SK-N-MC (cell line): ENCODE data around the gene ST6GAL1.
A peak's percentile ranks its signal among the peaks of the same experiment; 100 is the strongest.

Source experiments
- DNase-seq: peaks from one replicate; pipeline ENCODE4 v3.0.0-alpha.2; 2011; ENCODE audit warnings: low read depth, low spot score
- H3K27ac ChIP-seq: fragments of 200-600 bp; sonication (generic); 2 replicates; pipeline ENCODE4 v1.5.1; 2016; ENCODE audit warnings: mixed run types
- H3K36me3 ChIP-seq: fragments of 200-600 bp; sonication (generic); 2 replicates; pipeline ENCODE4 v1.6.1; 2017; ENCODE audit warnings: antibody characterized with exemption, low read length, mixed read lengths; ENCODE audit not compliant: insufficient read depth
- H3K4me3 ChIP-seq: fragments of 200-600 bp; sonication (generic); 2 replicates; pipeline ENCODE4 v1.5.1; 2016
- H3K9ac ChIP-seq: fragments of 200-600 bp; sonication (generic); 2 replicates; pipeline ENCODE4 v1.8.0; 2017; ENCODE audit warnings: mixed run types, mixed read lengths; ENCODE audit not compliant: insufficient read length
- H3K9me3 ChIP-seq: fragments of 200-600 bp; sonication (generic); 2 replicates; pipeline ENCODE4 v1.6.1; 2017; ENCODE audit warnings: low read depth, mild to moderate bottlenecking, antibody characterized with exemption, low read length, moderate library complexity, mixed read lengths
- EZH2 ChIP-seq: fragments of 200-600 bp; sonication (generic); IDR thresholded peaks from one replicate; pipeline ENCODE4 v1.6.1; 2017; ENCODE audit warnings: antibody characterized with exemption
- FOXP2 ChIP-seq: optimal IDR thresholded peaks from 2 replicates; pipeline ENCODE3; 2011; ENCODE audit warnings: mild to moderate bottlenecking, moderate library complexity; ENCODE audit not compliant: insufficient read depth; ENCODE audit errors: extremely low read length, control extremely low read depth
- POLR2AphosphoS5 ChIP-seq: IDR thresholded peaks from 2 replicates; pipeline ENCODE4 v1.6.1; 2012; ENCODE audit warnings: mild to moderate bottlenecking, low read depth, low read length, borderline replicate concordance

ST6GAL1 gene

DNA sequence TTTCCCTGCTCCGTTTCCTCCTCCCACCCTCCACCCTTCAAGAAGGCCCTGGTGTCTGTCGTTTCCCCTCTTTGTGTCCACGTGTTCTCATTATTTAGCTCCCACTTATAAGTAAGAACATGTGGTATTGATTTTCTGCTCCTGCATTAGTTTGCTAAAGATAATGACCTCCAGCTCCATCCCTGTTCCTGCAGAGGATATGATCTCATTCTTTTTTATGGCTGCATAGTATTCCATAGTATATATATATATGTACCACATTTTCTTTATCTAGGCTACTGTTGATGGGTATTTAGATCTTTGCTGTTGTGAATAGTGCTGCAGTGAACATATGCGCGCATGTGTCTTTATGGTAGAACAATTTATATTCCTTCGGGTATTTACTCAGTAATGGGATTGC lies 4.8 kb downstream of the ST6GAL1 start:
- Histone ChIP-seq H3K27ac (no peak overlapping the region), H3K4me3 (no peak overlapping the region), H3K9ac (no peak overlapping the region), H3K36me3 (peaks cover 12% of the 10 kb centered on the region; the same call in 1 of the 2 replicates), H3K9me3 (no peaks in the 10 kb centered on the region)
- no peak for TF ChIP-seq FOXP2
- no peak for TF ChIP-seq EZH2
- no peak for TF ChIP-seq POLR2AphosphoS5
- no peak for DNase-seq

DNA sequence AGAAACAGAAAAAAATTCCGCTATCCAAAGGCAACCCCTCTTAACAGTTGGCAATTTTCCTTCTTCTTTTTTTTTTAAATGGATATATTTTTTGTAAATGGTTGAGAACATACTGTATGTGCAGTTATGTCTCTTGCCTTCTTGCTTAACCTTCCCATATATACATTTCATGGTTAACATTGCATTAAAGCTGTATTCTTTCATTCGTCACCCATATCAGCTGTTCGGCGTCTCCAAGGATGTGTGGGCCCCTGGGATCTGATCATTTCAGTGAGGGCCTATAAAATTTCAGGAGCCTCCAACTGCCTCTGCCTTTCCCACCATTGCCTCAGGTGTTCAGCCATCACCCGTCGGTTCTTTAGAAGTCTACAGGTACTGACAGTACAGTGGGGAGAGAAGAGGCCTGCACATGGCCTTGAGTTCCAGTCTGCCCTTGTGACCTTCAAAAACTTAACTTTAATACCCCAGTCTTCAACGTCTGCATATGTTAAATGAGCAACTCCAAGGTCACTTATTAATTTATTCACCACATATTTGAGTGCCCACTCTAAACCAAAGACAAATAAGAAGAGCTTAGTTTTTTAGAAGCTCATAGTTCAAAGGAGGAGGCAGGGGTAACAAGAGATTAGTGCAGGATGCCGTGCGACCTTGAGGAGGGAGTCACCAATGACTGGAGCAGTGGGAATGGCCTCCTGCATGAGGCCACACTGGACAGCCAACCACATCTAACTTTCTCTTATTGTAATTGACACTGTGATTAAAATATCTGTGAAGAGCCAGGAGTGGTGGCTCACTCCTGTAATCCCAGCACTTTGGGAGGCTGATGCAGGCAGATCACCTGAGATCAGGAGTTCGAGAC lies 6.9 kb downstream of the ST6GAL1 start:
- TF ChIP-seq EZH2 = no peak
- TF ChIP-seq POLR2AphosphoS5 = no peak
- no peak for TF ChIP-seq FOXP2
- Histone ChIP-seq H3K4me3 (no peak overlapping the region), H3K9ac (no peak overlapping the region), H3K36me3 (peaks cover 12% of the 10 kb centered on the region; the same call in 1 of the 2 replicates), H3K9me3 (no peaks in the 10 kb centered on the region), H3K27ac (no peak overlapping the region)
- DNase-seq = peak; percentile 37

DNA sequence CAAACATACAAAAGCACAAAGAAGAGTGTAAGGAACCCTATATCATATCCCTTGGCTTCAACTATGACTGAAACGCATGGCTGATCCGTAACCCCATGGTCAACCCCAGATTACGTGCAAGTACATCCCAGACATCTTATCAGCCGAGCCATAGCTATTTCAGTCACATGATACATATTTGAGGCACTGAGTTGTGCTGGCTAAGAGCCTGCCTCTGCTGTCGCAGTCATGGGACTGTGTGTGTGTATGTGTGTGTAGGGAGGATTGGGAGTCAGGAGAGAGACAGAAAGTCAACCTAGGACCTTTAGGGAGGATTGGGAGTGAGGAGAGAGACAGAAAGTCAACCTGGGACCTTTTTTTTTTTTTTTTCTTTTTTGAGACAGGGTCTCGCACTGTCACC lies 8.4 kb downstream of the ST6GAL1 start:
- Histone ChIP-seq H3K36me3 (peaks cover 15% of the 10 kb centered on the region; the same call in 1 of the 2 replicates), H3K27ac (no peak overlapping the region), H3K4me3 (no peak overlapping the region), H3K9me3 (no peaks in the 10 kb centered on the region), H3K9ac (no peak overlapping the region)
- no peak for DNase-seq
- TF ChIP-seq EZH2 = no peak
- TF ChIP-seq POLR2AphosphoS5 = no peak
- TF ChIP-seq FOXP2 = no peak

DNA sequence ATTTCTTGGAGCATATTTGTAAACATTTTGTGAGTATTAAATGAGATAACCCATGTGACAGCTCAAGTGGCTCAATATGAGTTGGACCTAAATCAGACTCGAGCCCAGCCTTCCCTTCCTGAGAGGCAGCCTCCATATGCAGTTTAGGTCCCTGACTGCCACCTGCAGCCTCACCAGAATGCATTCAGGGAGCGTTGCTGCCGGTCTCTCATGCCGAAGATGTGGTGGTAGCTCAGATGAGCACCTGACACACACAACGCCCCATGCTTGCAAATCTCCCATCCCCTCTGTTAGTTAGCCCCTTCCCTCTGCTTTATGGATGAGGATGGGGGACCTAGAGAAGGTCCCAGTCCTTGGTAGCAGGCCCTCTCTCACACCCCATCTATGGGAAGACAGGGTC lies 9.2 kb downstream of the ST6GAL1 start:
- Histone ChIP-seq H3K9ac (no peak overlapping the region), H3K9me3 (no peaks in the 10 kb centered on the region), H3K27ac (no peak overlapping the region), H3K36me3 (peaks cover 17% of the 10 kb centered on the region; the same call in 1 of the 2 replicates), H3K4me3 (no peak overlapping the region)
- no peak for DNase-seq
- TF ChIP-seq POLR2AphosphoS5 (no peak), EZH2 (no peak), FOXP2 (no peak)

DNA sequence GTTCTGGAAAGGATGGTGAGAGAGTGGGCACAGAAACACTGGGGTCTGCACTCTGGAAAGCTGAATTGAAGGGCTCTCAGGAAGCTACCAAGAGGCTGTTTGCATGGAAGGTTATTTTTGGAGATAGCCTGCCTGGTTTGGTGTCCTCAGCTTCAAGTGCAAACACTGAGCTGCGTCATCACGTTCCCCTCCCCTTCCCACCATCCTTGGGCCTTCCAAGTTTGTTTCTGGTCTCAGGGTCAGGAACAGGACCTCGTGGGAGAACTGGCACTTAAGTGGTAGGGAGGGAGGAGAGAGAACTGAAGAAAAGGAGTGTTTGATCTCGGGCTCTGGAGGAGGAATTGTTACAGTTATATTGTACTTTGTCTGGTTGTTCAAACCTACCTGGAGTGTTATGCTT lies 10.6 kb downstream of the ST6GAL1 start:
- TF ChIP-seq EZH2 (no peak), POLR2AphosphoS5 (no peak), FOXP2 (no peak)
- Histone ChIP-seq H3K9me3 (no peaks in the 10 kb centered on the region), H3K36me3 (peaks cover 16% of the 10 kb centered on the region; the same call in 1 of the 2 replicates), H3K27ac (no peak overlapping the region), H3K9ac (no peak overlapping the region), H3K4me3 (no peak overlapping the region)
- DNase-seq = no peak

DNA sequence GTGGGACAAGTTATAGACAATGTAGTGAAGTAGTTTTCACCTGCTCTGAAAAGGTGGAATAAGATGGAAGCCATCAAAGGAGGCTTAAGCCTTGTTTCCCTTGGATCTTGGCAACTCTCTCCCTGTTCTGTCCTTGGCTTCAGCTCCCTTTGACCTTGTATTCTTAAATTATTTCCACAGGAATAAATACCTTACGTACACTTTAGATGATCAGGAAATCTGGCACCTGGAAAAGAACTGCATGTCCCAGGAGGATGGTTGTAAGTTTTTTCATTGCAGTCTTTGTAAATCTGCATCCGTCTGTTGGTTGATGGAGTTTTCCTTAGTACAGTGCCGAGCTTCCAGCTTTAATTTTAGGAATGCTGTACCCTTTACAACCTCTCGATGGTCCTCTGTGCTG lies 11.8 kb downstream of the ST6GAL1 start:
- Histone ChIP-seq H3K27ac (no peak overlapping the region), H3K9me3 (no peaks in the 10 kb centered on the region), H3K36me3 (peaks cover 16% of the 10 kb centered on the region; the same call in 1 of the 2 replicates), H3K4me3 (no peak overlapping the region), H3K9ac (no peak overlapping the region)
- no peak for TF ChIP-seq POLR2AphosphoS5
- no peak for TF ChIP-seq EZH2
- no peak for TF ChIP-seq FOXP2
- DNase-seq = no peak

DNA sequence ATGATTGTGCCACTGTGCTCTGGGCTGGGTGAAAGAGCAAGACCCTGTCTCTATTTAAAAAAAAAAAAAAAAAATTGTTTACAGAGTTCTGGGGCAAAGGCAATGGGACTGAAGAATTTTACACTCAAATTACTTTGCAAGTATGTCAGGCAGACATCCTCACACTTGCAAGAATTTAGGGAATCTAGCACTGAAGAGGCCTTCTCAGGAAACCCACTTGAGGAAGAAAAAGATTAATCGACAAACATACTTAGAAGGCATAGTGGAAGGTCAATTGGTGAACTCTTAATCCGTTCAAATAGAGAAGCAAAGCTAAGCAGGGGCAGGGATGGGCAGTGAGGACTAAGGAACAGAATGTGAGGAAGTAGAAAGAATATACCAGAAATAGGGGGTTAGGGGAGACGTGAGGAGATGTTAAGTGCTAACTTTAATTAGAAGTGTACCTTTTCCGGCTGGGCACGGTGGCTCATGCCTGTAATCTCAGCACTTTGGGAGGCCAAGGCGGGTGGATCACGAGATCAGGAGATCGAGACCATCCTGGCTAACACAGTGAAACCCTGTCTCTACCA lies 15.0 kb downstream of the ST6GAL1 start:
- Histone ChIP-seq H3K36me3 (peaks cover 16% of the 10 kb centered on the region; the same call in 1 of the 2 replicates), H3K4me3 (no peak overlapping the region), H3K9ac (no peak overlapping the region), H3K9me3 (no peaks in the 10 kb centered on the region), H3K27ac (no peak overlapping the region)
- no peak for DNase-seq
- TF ChIP-seq FOXP2 (no peak), EZH2 (no peak), POLR2AphosphoS5 (no peak)

DNA sequence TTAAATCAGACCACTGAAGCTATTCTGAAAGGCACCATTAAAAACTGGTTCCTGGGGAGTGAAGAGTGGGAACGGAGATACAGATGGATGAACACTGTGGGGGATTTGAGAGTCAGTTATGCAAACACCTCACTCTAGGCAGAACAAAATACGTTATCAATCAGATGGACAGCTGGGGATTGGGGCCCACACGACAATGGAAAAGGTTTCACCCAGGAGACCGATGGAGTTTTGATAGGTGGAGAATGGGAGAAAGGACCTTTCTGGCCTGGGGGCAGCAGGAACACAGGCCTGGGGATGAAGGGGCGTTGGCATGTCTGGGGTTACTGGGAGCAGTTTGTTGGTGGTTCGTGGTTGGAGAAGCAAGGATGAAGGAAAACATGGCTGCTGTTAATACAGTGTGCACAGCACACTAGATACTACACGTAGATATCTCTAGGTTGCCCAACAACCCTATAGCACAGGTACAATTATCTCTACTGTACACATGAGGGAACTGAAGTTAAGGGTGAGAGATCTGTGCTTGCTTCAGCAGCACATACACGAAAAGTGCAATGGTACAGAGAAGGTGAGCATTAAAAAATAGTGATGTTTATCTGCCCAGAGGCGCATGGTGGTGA lies 16.5 kb downstream of the ST6GAL1 start:
- no peak overlapping the region for H3K27ac ChIP-seq
- no peaks in the 10 kb centered on the region for H3K9me3 ChIP-seq
- no peak overlapping the region for H3K4me3 ChIP-seq
- peaks cover 16% of the 10 kb centered on the region; the same call in 1 of the 2 replicates for H3K36me3 ChIP-seq
- no peak for TF ChIP-seq POLR2AphosphoS5
- TF ChIP-seq FOXP2 = no peak
- no peak for TF ChIP-seq EZH2
- DNase-seq = no peak
- no peak overlapping the region for H3K9ac ChIP-seq
